Neural cell (in vitro differentiated cells): ENCODE results near the gene MMP20.

ENCODE experiments used
- EP300 ChIP-seq: fragments of 450-650 bp; conservative IDR thresholded peaks from 2 replicates; pipeline ENCODE4 v1.6.1; 2014; ENCODE audit warnings: antibody characterized with exemption, mild to moderate bottlenecking, moderate library complexity; ENCODE audit not compliant: poor library complexity, severe bottlenecking
- EZH2 ChIP-seq: fragments of 200-600, 300-800 bp; shearing (Covaris generic), sonication (generic); IDR thresholded peaks from 2 replicates; pipeline ENCODE4 v1.6.1; 2014; ENCODE audit warnings: antibody characterized with exemption, low read length, borderline replicate concordance, mild to moderate bottlenecking; ENCODE audit not compliant: insufficient read depth, poor library complexity, severe bottlenecking
- MXI1 ChIP-seq: fragments of 450-650 bp; conservative IDR thresholded peaks from 2 replicates; pipeline ENCODE4 v1.6.1; 2014; ENCODE audit warnings: antibody characterized with exemption, mild to moderate bottlenecking; ENCODE audit not compliant: poor library complexity, severe bottlenecking
- TAF1 ChIP-seq: IDR thresholded peaks from 2 replicates; pipeline ENCODE4 v1.6.1; 2012; ENCODE audit warnings: low read depth
- TF ChIP-seq, protein P1 (sequence below): fragments of 450-650 bp; IDR thresholded peaks from 2 replicates; pipeline ENCODE4 v1.5.1; 2014; ENCODE audit warnings: antibody characterized with exemption, mild to moderate bottlenecking, moderate library complexity; ENCODE audit not compliant: poor library complexity, severe bottlenecking
- TF ChIP-seq, protein P2 (sequence below): IDR thresholded peaks from 2 replicates; pipeline ENCODE4 v1.6.1; 2012; ENCODE audit warnings: borderline replicate concordance

DNA sequence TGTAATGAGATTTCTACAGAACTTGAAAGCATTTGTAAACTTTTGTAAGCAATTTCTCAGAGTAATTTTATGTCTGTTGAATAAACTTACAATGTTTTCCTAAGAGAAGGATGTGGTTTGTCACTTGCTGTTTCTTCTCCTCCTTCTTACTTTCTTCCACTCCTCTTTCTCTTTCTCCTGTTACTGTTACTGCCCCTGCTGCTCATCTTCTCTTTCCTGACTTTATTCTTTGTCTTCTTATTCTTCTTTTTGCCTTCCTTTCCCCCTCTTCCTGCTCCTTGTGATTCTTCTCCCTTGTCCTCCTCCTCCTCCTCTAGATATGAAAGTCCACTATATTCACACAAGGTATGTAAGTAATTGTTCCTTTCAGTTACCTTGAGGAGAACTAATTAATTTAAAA is 63.5 kb downstream of the MMP20 start:
- no peak for TF ChIP-seq MXI1
- TF ChIP-seq, protein P1, sequence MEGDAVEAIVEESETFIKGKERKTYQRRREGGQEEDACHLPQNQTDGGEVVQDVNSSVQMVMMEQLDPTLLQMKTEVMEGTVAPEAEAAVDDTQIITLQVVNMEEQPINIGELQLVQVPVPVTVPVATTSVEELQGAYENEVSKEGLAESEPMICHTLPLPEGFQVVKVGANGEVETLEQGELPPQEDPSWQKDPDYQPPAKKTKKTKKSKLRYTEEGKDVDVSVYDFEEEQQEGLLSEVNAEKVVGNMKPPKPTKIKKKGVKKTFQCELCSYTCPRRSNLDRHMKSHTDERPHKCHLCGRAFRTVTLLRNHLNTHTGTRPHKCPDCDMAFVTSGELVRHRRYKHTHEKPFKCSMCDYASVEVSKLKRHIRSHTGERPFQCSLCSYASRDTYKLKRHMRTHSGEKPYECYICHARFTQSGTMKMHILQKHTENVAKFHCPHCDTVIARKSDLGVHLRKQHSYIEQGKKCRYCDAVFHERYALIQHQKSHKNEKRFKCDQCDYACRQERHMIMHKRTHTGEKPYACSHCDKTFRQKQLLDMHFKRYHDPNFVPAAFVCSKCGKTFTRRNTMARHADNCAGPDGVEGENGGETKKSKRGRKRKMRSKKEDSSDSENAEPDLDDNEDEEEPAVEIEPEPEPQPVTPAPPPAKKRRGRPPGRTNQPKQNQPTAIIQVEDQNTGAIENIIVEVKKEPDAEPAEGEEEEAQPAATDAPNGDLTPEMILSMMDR, result no peak
- no peak for TF ChIP-seq EZH2
- no peak for TF ChIP-seq EP300
- TF ChIP-seq, protein P2, sequence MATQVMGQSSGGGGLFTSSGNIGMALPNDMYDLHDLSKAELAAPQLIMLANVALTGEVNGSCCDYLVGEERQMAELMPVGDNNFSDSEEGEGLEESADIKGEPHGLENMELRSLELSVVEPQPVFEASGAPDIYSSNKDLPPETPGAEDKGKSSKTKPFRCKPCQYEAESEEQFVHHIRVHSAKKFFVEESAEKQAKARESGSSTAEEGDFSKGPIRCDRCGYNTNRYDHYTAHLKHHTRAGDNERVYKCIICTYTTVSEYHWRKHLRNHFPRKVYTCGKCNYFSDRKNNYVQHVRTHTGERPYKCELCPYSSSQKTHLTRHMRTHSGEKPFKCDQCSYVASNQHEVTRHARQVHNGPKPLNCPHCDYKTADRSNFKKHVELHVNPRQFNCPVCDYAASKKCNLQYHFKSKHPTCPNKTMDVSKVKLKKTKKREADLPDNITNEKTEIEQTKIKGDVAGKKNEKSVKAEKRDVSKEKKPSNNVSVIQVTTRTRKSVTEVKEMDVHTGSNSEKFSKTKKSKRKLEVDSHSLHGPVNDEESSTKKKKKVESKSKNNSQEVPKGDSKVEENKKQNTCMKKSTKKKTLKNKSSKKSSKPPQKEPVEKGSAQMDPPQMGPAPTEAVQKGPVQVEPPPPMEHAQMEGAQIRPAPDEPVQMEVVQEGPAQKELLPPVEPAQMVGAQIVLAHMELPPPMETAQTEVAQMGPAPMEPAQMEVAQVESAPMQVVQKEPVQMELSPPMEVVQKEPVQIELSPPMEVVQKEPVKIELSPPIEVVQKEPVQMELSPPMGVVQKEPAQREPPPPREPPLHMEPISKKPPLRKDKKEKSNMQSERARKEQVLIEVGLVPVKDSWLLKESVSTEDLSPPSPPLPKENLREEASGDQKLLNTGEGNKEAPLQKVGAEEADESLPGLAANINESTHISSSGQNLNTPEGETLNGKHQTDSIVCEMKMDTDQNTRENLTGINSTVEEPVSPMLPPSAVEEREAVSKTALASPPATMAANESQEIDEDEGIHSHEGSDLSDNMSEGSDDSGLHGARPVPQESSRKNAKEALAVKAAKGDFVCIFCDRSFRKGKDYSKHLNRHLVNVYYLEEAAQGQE, result no peak
- no peak for TF ChIP-seq TAF1
